Measurements from ENCODE around the gene BEX2. TPM values are rescaled to one million over a fixed set of nuclear protein-coding genes. Genes with fewer than 3 reads are reported as not detected.

The BEX2 gene
- total and polyA plus RNA-seq, 5 donors from 2014 or later: 25.7 to 93.7 (median 55.8) TPM

Other genes with a start within 250 kb of the BEX2 start
- gene BEX1, start 246.8 kb downstream of the BEX2 start, total RNA-seq: 0.64 TPM
- gene BEX1, start 246.8 kb downstream of the BEX2 start, polyA plus RNA-seq: 1 to 10 TPM in 1 of 4 donors, under 1 TPM in 2, not detected in 1; 0.53 to 2.3 (median 0.66) TPM
- not detected for gene NXF3, start 217.8 kb downstream of the BEX2 start, total RNA-seq
- not detected for gene NXF3, start 217.8 kb downstream of the BEX2 start, polyA plus RNA-seq
- 32.0 TPM for gene BEX4, start 95.9 kb downstream of the BEX2 start, total RNA-seq
- 10 to 100 TPM; 62.9 to 77.0 (median 71.2) TPM for gene BEX4, start 95.9 kb downstream of the BEX2 start, polyA plus RNA-seq
- gene TCEAL8, start 55.8 kb downstream of the BEX2 start, total RNA-seq: 16.8 TPM
- gene TCEAL8, start 55.8 kb downstream of the BEX2 start, polyA plus RNA-seq: 10 to 100 TPM; 84.4 to 98.7 (median 96.3) TPM
- not detected for gene TCEAL5, start 34.2 kb downstream of the BEX2 start, total RNA-seq
- not detected for gene TCEAL5, start 34.2 kb downstream of the BEX2 start, polyA plus RNA-seq
- gene TCEAL7, start 19.2 kb upstream of the BEX2 start, total RNA-seq: not detected
- under 1 TPM in 1 of 4 donors, not detected in 3; 0.20 TPM for gene TCEAL7, start 19.2 kb upstream of the BEX2 start, polyA plus RNA-seq
- 1.2 TPM for gene TCEAL9, start 45.5 kb upstream of the BEX2 start, total RNA-seq
- gene TCEAL9, start 45.5 kb upstream of the BEX2 start, polyA plus RNA-seq: 1 to 10 TPM in 2 of 4 donors, under 1 TPM in 2; 0.39 to 1.7 (median 1.2) TPM
- 29.2 TPM for gene BEX3, start 65.5 kb upstream of the BEX2 start, total RNA-seq
- gene BEX3, start 65.5 kb upstream of the BEX2 start, polyA plus RNA-seq: 100 to 1,000 TPM; 115 to 166 (median 150) TPM
- gene RAB40A, start 208.5 kb upstream of the BEX2 start, total RNA-seq: not detected
- under 1 TPM in 2 of 4 donors, not detected in 2; 0.07 to 0.10 TPM for gene RAB40A, start 208.5 kb upstream of the BEX2 start, polyA plus RNA-seq